Measurements from ENCODE around the gene SAFB2.

The SAFB2 gene

GRCh38 chr19:5652261-5652660, 29.7 kb upstream of the SAFB2 start:
- H3K36me3 ChIP-seq (ENCODE audit: control insufficient read depth in 2 of 2, insufficient read depth in 1 of 2, low read length in 2 of 2) = peaks cover 69 to 91% of the 10 kb centered on the region in 2 experiments
- no peak overlapping the region for H3K27ac ChIP-seq (ENCODE audit: extremely low read depth, low read depth, low read length)
- ChIA-PET CTCF (no interaction called here), POLR2A (no interaction called here)
- H3K4me1 ChIP-seq (ENCODE audit: control insufficient read depth, insufficient read depth, low read length) = no peaks in the 10 kb centered on the region
- no peaks in the 10 kb centered on the region for H3K9me3 ChIP-seq (ENCODE audit: control insufficient read depth, insufficient read depth, low read depth, low read length)
- TF ChIP-seq, protein P1, sequence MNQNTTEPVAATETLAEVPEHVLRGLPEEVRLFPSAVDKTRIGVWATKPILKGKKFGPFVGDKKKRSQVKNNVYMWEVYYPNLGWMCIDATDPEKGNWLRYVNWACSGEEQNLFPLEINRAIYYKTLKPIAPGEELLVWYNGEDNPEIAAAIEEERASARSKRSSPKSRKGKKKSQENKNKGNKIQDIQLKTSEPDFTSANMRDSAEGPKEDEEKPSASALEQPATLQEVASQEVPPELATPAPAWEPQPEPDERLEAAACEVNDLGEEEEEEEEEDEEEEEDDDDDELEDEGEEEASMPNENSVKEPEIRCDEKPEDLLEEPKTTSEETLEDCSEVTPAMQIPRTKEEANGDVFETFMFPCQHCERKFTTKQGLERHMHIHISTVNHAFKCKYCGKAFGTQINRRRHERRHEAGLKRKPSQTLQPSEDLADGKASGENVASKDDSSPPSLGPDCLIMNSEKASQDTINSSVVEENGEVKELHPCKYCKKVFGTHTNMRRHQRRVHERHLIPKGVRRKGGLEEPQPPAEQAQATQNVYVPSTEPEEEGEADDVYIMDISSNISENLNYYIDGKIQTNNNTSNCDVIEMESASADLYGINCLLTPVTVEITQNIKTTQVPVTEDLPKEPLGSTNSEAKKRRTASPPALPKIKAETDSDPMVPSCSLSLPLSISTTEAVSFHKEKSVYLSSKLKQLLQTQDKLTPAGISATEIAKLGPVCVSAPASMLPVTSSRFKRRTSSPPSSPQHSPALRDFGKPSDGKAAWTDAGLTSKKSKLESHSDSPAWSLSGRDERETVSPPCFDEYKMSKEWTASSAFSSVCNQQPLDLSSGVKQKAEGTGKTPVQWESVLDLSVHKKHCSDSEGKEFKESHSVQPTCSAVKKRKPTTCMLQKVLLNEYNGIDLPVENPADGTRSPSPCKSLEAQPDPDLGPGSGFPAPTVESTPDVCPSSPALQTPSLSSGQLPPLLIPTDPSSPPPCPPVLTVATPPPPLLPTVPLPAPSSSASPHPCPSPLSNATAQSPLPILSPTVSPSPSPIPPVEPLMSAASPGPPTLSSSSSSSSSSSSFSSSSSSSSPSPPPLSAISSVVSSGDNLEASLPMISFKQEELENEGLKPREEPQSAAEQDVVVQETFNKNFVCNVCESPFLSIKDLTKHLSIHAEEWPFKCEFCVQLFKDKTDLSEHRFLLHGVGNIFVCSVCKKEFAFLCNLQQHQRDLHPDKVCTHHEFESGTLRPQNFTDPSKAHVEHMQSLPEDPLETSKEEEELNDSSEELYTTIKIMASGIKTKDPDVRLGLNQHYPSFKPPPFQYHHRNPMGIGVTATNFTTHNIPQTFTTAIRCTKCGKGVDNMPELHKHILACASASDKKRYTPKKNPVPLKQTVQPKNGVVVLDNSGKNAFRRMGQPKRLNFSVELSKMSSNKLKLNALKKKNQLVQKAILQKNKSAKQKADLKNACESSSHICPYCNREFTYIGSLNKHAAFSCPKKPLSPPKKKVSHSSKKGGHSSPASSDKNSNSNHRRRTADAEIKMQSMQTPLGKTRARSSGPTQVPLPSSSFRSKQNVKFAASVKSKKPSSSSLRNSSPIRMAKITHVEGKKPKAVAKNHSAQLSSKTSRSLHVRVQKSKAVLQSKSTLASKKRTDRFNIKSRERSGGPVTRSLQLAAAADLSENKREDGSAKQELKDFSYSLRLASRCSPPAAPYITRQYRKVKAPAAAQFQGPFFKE (tag by site-specific recombination; IDR thresholded peaks at IDR 0.05; ENCODE audit: borderline replicate concordance) = no peak
- TF ChIP-seq ZFP41 (tag by site-specific recombination; IDR thresholded peaks at IDR 0.05; ENCODE audit: borderline replicate concordance) (no peak), ZNF654 (tag by site-specific recombination; IDR thresholded peaks at IDR 0.05; ENCODE audit: low read depth) (no peak), ZNF777 (tag by site-specific recombination; IDR thresholded peaks at IDR 0.05; ENCODE audit: borderline replicate concordance) (no peak), OSR2 (tag by site-specific recombination; IDR thresholded peaks at IDR 0.05) (no peak), HOXD13 (CRISPR knock-in tag; IDR thresholded peaks at IDR 0.05; ENCODE audit: borderline replicate concordance) (no peak), SCRT2 (tag by site-specific recombination; IDR thresholded peaks at IDR 0.05) (no peak), RBAK (tag by site-specific recombination; IDR thresholded peaks at IDR 0.05) (no peak), ZNF561 (tag by site-specific recombination; IDR thresholded peaks at IDR 0.05; ENCODE audit: borderline replicate concordance) (no peak), ZBTB7A (tag by site-specific recombination; IDR thresholded peaks at IDR 0.05; ENCODE audit: low read depth) (no peak), ZNF266 (tag by site-specific recombination; IDR thresholded peaks at IDR 0.05; ENCODE audit: low read depth) (no peak), ZNF174 (tag by site-specific recombination; IDR thresholded peaks at IDR 0.05) (no peak), ZNF221 (tag by site-specific recombination; IDR thresholded peaks at IDR 0.05; ENCODE audit: borderline replicate concordance) (no peak), ZNF366 (tag by site-specific recombination; conservative IDR thresholded peaks at IDR 0.05) (no peak), ZNF596 (tag by site-specific recombination; IDR thresholded peaks at IDR 0.05) (no peak), ZNF660 (tag by site-specific recombination; IDR thresholded peaks at IDR 0.05) (no peak), HOXC10 (CRISPR knock-in tag; IDR thresholded peaks at IDR 0.05) (no peak), ZBTB48 (tag by site-specific recombination; IDR thresholded peaks at IDR 0.05) (no peak)
- TF ChIP-seq, protein P2, sequence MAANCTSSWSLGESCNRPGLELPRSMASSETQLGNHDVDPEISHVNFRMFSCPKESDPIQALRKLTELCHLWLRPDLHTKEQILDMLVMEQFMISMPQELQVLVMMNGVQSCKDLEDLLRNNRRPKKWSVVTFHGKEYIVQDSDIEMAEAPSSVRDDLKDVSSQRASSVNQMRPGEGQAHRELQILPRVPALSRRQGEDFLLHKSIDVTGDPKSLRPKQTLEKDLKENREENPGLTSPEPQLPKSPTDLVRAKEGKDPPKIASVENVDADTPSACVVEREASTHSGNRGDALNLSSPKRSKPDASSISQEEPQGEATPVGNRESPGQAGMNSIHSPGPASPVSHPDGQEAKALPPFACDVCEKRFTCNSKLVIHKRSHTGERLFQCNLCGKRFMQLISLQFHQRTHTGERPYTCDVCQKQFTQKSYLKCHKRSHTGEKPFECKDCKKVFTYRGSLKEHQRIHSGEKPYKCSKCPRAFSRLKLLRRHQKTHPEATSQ (tag by site-specific recombination; IDR thresholded peaks at IDR 0.05) = no peak
- TF ChIP-seq, protein P3, sequence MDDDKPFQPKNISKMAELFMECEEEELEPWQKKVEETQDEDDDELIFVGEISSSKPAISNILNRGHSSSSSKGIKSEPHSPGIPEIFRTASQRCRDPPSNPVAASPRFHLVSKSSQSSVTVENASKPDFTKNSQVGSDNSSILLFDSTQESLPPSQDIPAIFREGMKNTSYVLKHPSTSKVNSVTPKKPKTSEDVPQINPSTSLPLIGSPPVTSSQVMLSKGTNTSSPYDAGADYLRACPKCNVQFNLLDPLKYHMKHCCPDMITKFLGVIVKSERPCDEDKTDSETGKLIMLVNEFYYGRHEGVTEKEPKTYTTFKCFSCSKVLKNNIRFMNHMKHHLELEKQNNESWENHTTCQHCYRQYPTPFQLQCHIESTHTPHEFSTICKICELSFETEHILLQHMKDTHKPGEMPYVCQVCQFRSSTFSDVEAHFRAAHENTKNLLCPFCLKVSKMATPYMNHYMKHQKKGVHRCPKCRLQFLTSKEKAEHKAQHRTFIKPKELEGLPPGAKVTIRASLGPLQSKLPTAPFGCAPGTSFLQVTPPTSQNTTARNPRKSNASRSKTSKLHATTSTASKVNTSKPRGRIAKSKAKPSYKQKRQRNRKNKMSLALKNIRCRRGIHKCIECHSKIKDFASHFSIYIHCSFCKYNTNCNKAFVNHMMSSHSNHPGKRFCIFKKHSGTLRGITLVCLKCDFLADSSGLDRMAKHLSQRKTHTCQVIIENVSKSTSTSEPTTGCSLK (tag by site-specific recombination; IDR thresholded peaks at IDR 0.05) = no peak
- no peak overlapping the region for H3K4me3 ChIP-seq (ENCODE audit: low read depth, low read length)
